Suprapubic skin (tissue), 4 donors: ENCODE data around the gene ABCB1. TPM values are rescaled to one million over a fixed set of nuclear protein-coding genes. Genes with fewer than 3 reads are reported as not detected.
"Not testable (repeated sequence)": the region's sequence is repeated elsewhere in the genome, so short reads cannot be mapped to it uniquely, and the experiment has no call there.

Source experiments
- DNase-seq, 2 donors: peaks; one replicate each; pipeline ENCODE4 v3.0.0-alpha.2; 2019; ENCODE audit warnings: low spot score in 2 of 2
- H3K27ac ChIP-seq: fragments of 200-600 bp; sonication (generic); one replicate; pipeline ENCODE4 v1.5.1; 2019
- H3K27me3 ChIP-seq: fragments of 200-600 bp; sonication (generic); one replicate; pipeline ENCODE4 v1.5.1; 2019
- H3K36me3 ChIP-seq: fragments of 200-600 bp; sonication (generic); one replicate; pipeline ENCODE4 v1.5.1; 2019
- H3K4me1 ChIP-seq: fragments of 200-600 bp; sonication (generic); one replicate; pipeline ENCODE4 v1.5.1; 2019
- H3K4me3 ChIP-seq: fragments of 200-600 bp; sonication (generic); one replicate; pipeline ENCODE4 v1.5.1; 2019; ENCODE audit warnings: mild to moderate bottlenecking
- H3K9me3 ChIP-seq: fragments of 200-600 bp; sonication (generic); one replicate; pipeline ENCODE4 v1.5.1; 2019
- EP300 ChIP-seq: sonication (generic); formaldehyde crosslinking; IDR thresholded peaks from one replicate; pipeline ENCODE4 v1.6.1; 2017; ENCODE audit warnings: antibody characterized with exemption
- POLR2A ChIP-seq, 2 donors: fragments of 450-650 bp; IDR thresholded peaks; one replicate each; pipeline ENCODE4 v1.6.1; 2017; ENCODE audit warnings: antibody characterized with exemption in 2 of 2, mild to moderate bottlenecking in 2 of 2, moderate library complexity in 2 of 2
- POLR2AphosphoS5 ChIP-seq, 3 donors: sonication (generic); formaldehyde crosslinking; IDR thresholded peaks; one replicate each; pipeline ENCODE4 v1.6.1; 2017; ENCODE audit warnings: antibody characterized with exemption in 3 of 3
- WGBS: methylation state at CpG from one replicate; pipeline ENCODE4 v1.1.5; 2018; 5-methylcytosine and 5-hydroxymethylcytosine counted together
- total RNA-seq, 4 donors: library from RNA; depleted of rRNA; stranded (reverse); fragments of >200 nt; gene quantifications; one replicate each; pipeline ENCODE4 v1.1.0, GENCODE V29; 2016
- TF ChIP-seq, protein P1 (sequence below), 2 donors: fragments of 200-600 bp in 1 of 2; fragments of 450-650 bp in 1 of 2; sonication (generic) in 1 of 2; IDR thresholded peaks; one replicate each; pipeline ENCODE4 v1.5.1; 2016 to 2019; ENCODE audit warnings: antibody characterized with exemption in 2 of 2, mild to moderate bottlenecking in 1 of 2, moderate library complexity in 1 of 2

ABCB1 gene
- total RNA-seq, 4 donors from 2014 or later = 0.79 to 7.0 (median 3.9) TPM

DNA sequence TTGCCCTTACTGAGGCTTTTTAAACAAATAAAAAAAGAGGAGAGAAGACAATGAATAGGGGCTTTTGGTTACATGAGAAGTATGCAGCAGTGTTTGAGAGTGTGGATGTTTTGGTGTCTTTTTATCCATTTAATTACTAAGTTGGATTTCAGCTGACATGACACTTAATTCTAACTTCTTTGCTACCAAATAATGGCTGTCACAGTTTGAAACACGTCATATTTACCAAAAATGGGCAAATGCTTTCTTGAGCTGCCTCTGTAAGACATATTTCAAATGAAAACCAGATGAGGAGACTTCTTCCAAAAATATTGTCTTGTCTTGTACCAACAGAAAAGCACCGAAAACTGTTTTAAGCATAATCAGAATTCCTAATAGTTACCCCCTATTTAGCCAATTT, 129.2 kb downstream of the ABCB1 start:
- no peak overlapping the region for H3K4me3 ChIP-seq
- peaks cover 20% of the 10 kb centered on the region for H3K4me1 ChIP-seq
- WGBS = 54% methylated on average over 2 of the region's 2 CpGs
- no peak for DNase-seq
- H3K9me3 ChIP-seq = no peaks in the 10 kb centered on the region
- no peaks in the 10 kb centered on the region for H3K36me3 ChIP-seq
- H3K27me3 ChIP-seq = peaks cover 9% of the 10 kb centered on the region
- TF ChIP-seq, protein P1, sequence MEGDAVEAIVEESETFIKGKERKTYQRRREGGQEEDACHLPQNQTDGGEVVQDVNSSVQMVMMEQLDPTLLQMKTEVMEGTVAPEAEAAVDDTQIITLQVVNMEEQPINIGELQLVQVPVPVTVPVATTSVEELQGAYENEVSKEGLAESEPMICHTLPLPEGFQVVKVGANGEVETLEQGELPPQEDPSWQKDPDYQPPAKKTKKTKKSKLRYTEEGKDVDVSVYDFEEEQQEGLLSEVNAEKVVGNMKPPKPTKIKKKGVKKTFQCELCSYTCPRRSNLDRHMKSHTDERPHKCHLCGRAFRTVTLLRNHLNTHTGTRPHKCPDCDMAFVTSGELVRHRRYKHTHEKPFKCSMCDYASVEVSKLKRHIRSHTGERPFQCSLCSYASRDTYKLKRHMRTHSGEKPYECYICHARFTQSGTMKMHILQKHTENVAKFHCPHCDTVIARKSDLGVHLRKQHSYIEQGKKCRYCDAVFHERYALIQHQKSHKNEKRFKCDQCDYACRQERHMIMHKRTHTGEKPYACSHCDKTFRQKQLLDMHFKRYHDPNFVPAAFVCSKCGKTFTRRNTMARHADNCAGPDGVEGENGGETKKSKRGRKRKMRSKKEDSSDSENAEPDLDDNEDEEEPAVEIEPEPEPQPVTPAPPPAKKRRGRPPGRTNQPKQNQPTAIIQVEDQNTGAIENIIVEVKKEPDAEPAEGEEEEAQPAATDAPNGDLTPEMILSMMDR (IDR thresholded peaks at IDR 0.05) = no peak
- TF ChIP-seq POLR2A (IDR thresholded peaks at IDR 0.05) (no peak), POLR2AphosphoS5 (IDR thresholded peaks at IDR 0.05) (no peak), EP300 (no peak)
- H3K27ac ChIP-seq = no peak overlapping the region

DNA sequence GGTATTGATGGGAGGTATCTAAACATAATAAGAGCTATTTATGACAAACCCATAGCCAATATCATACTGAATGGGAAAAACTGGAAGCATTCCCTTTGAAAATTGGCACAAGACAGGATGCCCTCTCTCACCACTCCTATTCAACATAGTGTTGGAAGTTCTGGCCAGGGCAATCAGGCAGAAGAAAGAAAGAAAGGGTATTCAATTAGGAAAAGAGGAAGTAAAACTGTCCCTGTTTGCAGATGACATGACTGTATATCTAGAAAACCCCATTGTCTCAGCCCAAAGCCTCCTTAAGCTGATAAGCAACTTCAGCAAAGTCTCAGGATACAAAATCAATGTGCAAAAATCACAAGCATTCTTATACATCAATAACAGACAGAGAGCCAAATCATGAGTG, 131.5 kb downstream of the ABCB1 start:
- H3K27ac ChIP-seq, H3K9me3 ChIP-seq, H3K36me3 ChIP-seq, H3K4me1 ChIP-seq, H3K4me3 ChIP-seq, DNase-seq, H3K27me3 ChIP-seq: not testable (repeated sequence)

DNA sequence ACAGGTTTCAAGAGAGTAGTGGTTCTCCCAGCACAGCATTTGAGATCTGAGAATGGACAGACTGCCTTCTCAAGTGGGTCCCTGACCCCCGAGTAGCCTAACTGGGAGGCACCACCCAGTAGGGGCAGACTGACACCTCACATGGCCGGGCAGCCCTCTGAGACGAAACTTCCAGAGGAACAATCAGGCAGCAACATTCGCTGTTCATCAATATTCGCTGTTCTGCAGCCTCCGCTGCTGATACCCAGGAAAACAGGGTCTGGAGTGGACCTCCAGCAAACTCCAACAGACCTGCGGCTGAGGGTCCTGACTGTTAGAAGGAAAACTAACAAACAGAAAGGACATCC, 135.2 kb downstream of the ABCB1 start:
- not testable (repeated sequence) for H3K36me3 ChIP-seq, H3K27me3 ChIP-seq, H3K27ac ChIP-seq, H3K4me1 ChIP-seq, H3K4me3 ChIP-seq, H3K9me3 ChIP-seq, DNase-seq
- whole genome bisulfite sequencing = 87% methylated on average over 7 of the region's 7 CpGs

DNA sequence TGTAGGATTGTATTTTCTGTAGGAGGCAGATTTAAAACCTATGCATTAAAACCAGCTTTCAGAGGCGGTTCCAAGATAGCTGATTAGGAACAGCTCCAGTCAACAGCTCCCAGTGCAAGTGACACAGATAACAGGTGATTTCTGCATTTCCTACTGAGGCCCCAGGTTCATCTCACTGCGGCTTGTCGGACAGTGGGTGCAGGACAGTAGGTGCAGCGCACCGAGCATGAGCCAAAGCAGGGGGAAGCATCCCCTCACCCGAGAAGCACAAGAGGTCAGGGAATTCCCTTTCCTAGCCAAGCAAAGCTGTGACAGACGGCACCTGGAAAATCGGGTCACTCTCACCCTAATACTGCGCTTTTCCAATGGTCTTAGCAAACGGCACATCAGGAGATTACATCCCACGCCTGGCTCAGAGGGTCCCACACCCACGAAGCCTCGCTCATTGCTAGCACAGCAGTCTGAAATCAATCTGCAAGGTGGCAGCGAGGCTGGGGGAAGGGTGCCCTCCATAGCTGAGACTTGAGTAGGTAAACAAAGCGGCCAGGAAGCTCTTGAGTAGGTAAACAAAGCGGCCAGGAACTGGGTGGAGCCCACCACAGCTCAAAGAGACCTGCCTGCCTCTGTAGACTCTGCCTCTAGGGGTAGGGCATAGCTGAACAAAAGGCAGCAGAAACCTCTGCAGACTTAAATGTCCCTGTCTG, 135.7 kb downstream of the ABCB1 start:
- H3K9me3 ChIP-seq, DNase-seq, H3K4me3 ChIP-seq, H3K27me3 ChIP-seq, H3K27ac ChIP-seq, H3K4me1 ChIP-seq, H3K36me3 ChIP-seq: not testable (repeated sequence)
- WGBS = 87% methylated on average over 16 of the region's 16 CpGs

DNA sequence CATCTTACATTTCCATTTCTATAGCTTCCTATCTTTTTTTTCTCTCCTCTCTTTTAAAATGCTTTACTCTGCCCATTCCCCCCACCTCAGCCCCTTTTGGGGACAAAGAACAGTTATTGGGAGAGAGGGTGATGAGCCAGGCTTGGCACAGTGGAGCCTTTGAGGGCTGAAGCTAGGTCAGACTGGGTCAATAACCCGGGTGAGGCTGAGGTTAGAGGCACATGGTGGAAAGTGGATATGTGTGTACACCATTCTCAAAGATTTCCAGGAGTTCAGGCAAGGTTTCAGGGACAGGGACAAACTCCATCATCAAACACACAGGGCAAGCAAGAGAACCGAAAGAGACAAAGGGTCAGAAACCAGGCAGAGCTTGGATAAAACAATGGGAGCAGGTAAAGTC, 136.7 kb downstream of the ABCB1 start:
- no peak for DNase-seq
- H3K9me3 ChIP-seq = no peaks in the 10 kb centered on the region
- no peak overlapping the region for H3K4me3 ChIP-seq
- no peaks in the 10 kb centered on the region for H3K27me3 ChIP-seq
- TF ChIP-seq, protein P1 (IDR thresholded peaks at IDR 0.05) = no peak
- TF ChIP-seq POLR2AphosphoS5 (IDR thresholded peaks at IDR 0.05) (no peak), EP300 (no peak), POLR2A (IDR thresholded peaks at IDR 0.05) (no peak)
- WGBS = 89% methylated on average over 2 of the region's 2 CpGs
- H3K27ac ChIP-seq = no peak overlapping the region
- H3K4me1 ChIP-seq = no peaks in the 10 kb centered on the region
- no peaks in the 10 kb centered on the region for H3K36me3 ChIP-seq

DNA sequence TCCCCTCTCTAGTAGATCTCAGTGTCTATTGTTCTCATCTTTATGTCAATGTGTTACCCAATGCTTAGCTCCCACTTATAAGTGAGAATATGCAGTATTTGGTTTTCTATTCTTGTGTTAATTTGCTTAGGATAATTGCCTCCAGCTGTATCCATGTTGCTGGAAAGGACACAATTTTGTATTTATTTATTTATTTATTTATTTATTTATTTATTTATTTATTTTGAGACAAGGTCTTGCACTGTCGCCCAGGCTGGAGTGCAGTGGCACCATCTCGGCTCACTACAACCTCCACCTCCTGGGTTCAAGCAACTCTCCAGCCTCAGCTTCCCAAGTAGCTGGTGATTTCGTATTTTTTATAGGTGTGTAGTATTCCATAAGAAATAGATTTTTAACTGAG, 140.2 kb downstream of the ABCB1 start:
- H3K4me3 ChIP-seq, H3K4me1 ChIP-seq, H3K9me3 ChIP-seq, H3K27me3 ChIP-seq, H3K27ac ChIP-seq, H3K36me3 ChIP-seq, DNase-seq: not testable (repeated sequence)
- 99% methylated on average over 3 of the region's 3 CpGs for WGBS

DNA sequence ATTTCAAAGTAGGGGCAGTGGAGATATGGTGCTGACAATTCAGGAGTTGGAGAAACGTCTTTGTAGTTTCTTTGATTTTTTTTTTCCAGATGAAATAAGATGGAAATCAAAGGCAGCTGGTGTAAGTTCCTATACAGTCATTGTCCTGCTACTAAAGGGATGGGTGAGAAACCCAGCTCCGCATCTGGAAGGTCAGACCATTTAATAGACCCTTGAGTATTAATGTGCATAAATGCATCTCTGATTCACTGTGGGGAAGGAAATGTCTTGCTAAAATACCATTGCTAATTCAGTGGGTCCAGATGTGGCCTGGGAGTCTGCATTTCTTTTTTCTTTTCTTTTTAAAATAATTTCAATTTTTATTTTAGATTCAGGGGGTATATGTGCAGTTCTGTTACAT, 140.7 kb downstream of the ABCB1 start:
- no peak overlapping the region for H3K4me3 ChIP-seq
- no peaks in the 10 kb centered on the region for H3K9me3 ChIP-seq
- TF ChIP-seq, protein P1 (IDR thresholded peaks at IDR 0.05) = no peak
- no peak for TF ChIP-seq POLR2AphosphoS5 (IDR thresholded peaks at IDR 0.05)
- no peak for TF ChIP-seq EP300
- TF ChIP-seq POLR2A (IDR thresholded peaks at IDR 0.05) = no peak
- DNase-seq = no peak
- H3K4me1 ChIP-seq = no peaks in the 10 kb centered on the region
- H3K27me3 ChIP-seq = no peaks in the 10 kb centered on the region
- WGBS = 89% methylated on average over 2 of the region's 2 CpGs
- no peaks in the 10 kb centered on the region for H3K36me3 ChIP-seq
- no peak overlapping the region for H3K27ac ChIP-seq
